ENCODE measurements around the gene FRRS1L.
A peak's percentile ranks its signal among the peaks of the same experiment; 100 is the strongest.
"Not testable (repeated sequence)": the region's sequence is repeated elsewhere in the genome, so short reads cannot be mapped to it uniquely, and the experiment has no call there.

The FRRS1L gene

DNA sequence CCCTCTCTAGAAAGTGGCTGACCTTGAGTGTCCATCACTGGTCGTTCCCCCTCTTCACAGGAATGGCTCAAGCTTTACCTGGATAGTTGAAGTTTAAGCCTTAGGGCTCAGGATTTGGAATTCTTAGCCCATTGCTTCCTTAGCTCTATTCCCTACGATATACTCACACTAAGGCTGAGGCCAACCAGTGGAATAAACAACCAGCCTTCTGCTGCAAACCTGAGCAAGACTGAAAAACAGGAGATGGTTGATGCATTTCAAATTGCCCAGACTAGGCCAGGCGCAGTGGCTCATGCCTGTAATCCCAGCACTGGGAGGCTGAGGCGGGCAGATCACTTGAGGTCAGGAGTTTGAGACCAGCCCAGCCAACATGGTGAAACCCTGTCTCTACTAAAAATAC lies 40.4 kb downstream of the FRRS1L start:
- DNase-seq = not testable (repeated sequence)

DNA sequence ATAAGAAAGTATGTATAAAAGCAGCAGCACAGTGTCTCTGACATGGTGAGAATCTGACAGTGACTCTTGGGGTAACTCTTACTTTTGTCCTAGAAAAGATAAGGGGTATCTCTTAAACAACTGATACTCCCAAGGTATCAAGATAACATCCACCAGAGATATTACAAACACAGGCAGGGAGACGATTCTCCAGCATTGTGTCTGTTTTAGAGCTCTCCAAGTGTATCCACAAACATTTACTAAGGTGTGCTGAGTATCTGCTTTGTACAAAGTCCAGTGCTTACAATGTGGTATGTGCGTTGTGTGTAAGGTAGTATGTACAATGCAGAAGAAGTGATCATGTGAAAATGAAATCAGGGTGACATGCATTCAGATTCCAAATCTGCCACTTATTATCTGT lies 42.9 kb downstream of the FRRS1L start:
- no peak for DNase-seq

DNA sequence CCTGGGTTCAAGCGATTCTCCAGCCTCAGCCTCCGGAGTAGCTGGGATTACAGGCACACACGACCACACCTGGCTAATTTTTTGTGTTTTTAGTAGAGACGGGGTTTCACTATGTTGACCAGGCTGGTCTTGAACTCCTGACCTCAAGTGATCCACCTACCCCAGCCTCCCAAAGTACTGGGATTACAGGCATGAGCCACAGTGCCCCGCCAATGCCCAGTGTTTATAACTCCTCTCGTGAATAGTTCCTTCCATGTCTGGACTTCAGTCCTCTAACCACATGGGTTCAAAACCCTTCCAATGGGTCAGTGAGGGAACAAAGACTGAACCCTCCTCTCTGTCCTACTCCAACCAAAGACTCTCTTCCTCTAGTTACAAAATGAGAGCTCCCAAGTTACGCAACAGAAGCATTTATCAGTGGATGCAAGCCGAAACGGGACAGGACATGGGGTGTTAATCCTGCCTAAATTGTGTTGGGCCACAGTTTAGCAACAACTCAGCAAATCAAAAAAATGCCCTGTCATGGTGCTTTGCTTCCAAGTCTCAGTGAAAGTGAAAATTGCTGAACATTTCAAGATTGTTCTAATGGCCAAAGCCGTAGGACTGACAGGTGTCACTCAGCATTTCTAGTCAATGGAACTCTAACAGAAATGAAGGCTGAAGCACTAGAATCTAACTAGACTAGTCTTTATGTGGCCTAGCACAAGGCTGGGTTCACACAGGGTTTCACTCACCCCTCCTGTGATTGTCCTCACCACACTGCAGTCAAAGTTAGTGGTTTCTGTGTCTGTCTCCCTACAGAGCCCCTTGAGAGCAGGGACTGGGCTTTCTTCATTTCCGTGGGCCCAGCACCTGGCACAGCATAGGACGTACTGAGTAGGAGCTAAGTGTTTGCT lies 44.1 kb downstream of the FRRS1L start:
- DNase-seq = no peak

DNA sequence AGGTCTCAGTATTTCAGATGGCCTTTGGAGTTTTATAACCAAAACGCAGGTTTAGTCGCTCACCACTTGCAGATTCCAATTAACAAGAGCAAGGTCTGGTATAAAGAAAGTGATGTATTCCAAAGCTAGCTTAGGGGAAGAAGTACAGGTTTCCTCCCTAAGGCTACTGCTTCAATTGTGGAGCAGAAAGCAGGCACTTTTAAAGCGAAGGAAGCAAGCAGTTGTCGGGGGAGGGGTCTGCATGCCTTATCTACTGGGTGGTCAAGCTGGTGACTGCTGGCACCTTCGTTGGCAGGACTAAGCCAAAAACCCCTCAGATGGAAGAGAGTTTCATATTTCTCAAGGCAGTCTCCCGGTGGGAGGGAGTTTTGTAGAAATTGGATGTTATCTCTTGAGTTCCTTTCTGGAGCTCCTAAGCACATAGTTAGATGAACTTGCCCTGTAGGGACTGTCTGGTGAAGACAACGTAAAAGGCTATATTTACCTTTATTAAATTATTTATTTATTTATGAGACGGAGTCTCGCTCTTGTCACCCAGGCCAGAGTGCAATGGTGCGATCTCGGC lies 45.7 kb downstream of the FRRS1L start:
- no peak for DNase-seq

DNA sequence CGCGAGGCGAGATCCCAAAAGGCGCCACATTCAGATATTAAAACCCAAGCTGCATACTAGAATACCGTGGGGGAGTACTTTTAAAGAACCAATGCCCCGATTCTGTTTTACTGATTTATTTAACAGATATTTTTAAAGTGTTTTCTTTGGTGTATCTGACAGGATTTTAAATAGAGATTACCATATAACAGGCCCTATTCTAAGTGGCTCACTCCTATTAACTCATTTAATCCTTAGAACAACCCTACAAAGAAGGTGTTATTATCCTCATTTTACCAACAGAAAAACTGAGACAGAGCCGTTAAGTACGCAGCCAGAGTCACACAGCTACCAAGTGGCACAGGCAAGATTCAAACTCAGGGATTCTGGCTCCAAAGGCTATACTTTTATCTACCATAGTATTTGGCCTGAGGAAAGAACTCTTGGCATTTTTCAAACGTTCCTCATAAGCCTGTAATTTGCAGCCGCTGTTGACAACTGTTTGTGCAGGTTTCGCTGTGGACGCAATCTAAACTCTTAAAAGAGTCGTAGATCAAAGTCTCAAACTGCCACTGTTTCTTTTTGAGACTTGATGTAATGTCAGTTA lies 46.8 kb downstream of the FRRS1L start:
- no peak for DNase-seq

DNA sequence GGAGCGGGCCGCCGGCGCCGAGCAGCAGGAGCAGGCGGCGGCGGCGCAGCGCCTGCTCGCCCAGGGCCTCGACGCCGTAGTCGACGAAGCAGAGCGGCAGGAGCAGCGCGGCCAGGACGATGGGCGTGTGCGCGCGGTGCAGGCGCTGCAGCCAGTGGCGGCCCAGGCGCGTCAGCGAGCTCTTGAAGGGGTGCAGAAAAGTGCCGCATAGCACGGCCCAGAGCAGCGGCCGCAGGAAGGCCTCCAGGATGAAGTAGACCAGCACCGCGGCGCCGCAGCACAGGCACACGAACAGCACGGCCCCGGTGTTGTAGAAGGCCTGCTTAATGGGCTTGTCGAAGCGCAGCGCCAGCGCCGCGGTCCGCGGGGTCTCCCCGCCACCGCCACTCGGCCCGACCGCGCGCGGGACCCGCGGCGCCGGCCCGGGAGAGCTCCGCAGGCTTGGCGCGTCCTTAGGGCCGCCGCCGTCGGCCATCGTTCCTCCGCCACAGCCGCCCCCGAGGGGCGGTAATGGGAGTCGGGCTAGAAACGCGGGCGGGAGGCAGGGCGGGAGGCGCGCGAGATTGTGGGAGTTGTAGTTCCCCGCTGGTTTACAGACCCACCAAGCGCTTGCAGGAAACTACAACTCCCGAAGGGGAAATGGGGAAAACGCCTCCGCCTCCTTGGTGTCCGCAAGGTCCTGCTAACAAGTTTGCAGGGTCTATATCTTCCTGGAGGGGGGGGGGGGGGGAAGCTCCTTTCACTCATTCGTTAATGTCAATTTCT lies 47.4 kb downstream of the FRRS1L start, which contains the start of gene TMEM245:
Gene TMEM245 (minus strand): TSS at position 509 of the 765 bp plus-strand sequence. CDS start 34 bp downstream, at position 475.
- peak; percentile 99 for DNase-seq

DNA sequence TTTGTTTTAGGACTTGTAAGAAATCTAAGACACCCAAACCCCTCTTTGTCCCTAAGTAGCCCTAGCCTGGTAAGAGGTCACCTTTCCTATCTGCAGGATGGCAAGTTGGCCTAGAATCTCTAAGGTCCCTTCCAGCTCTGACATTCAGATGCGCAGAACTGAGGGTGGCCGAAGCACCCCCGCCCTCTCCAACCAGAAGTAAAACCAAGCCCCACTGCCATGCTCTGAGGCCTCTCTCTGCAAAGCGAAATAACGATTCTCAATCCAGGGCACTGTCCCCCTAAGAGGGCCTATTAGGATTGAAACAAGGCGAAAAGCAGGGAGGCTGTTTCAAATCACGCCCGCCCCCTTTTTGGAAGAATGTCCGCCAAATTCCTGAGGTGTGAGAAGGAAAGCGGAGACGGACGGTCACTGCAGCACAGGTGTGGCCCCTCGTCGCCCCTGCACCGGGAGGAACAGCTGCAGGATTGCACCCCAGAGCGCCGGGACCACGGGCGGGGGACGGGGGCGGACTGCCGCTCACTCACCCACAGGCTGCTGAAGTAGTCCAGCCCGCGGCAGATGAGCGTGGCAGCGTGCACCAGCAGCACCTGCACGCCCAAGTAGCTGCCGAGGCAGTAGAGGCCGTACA lies 48.1 kb downstream of the FRRS1L start:
- peak; percentile 33 for DNase-seq

DNA sequence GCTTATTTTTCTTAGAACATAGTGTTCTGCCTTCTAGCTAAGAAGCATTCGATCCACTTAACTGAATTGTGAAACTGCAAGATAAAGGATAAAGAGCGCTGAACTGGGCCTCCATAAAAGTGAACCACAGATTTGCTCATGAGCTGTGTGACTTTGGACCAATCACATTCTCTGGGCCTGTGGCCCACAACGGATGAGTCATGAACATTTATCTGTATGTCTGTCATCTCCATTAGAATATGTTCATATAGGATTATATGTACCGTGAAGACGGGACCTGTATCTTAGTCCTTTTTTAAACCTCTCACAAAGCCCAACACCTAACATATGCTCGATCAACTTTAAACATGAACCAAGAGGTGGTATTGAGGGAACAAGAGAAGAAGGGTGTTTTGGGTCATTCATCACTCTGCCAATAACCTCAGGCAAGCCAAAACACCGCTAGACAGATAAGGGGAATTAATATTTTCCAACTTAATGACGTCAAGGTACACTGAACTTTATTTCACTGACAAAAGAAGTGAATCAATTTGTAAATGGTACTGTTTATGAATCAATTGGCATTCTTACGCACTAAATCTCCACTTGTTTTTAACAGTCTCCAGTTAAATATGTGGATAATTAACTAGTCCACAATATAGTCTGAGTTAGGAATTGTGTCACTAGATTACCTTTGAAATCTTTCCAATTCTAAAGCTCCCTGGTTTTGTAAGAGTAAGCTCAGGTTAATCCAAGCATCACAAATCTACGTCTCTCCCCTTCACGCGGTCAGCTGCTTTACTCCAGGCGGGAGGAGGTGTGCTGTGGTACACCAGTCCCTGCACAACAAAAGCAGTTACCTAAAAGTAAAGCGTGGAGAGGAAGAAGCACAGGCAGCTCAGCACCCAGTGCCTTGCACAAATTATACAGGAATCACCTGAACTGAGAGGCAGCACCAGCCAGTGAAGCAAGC lies 48.9 kb downstream of the FRRS1L start:
- peak; percentile 51 for DNase-seq

DNA sequence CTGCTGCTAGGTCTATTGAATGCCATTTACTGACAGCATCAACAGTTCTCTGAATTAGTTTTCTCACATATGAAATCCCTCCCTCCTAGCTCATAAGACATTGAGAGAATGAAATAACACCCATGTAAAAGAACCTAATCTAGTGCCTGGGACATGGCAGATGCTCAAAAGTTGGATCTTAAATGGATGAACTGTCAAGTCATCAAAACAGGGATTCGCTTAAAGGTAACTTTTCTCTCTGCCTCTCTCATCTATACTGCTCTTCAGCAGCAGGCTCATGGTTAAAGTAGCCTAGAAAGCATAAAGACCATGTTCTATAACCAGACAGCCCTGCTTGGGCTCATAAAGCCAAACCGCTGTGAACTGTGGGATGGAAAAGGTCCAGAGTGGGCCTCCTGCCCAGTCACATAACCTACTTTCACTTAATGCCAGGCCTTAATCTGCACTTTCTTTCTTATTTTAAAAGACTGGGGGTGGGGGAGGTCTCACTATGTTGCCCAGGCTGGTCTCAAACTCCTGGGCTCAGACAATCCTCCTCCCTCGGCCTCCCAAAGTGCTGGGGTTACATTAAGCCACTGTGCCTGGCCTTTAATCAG lies 51.0 kb downstream of the FRRS1L start:
- DNase-seq = no peak

DNA sequence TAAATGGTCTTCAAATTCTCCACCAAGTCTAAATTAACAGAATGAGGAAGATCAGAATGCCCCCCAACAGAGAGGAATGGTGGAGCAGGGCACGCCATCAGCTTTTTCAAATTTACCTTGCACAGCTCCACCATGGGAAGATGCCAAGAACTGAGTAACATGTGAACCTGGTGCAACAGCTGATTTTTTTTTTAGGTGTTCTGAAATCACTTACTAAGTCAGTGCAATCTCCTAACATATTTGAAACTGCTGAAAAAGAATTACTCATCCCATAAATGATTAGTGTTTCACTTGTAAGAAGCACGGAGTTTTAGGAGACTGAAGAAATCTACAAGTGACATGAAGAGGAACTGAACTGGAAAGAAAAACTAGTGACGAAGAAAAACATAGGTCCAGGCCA lies 52.4 kb downstream of the FRRS1L start:
- DNase-seq = no peak

DNA sequence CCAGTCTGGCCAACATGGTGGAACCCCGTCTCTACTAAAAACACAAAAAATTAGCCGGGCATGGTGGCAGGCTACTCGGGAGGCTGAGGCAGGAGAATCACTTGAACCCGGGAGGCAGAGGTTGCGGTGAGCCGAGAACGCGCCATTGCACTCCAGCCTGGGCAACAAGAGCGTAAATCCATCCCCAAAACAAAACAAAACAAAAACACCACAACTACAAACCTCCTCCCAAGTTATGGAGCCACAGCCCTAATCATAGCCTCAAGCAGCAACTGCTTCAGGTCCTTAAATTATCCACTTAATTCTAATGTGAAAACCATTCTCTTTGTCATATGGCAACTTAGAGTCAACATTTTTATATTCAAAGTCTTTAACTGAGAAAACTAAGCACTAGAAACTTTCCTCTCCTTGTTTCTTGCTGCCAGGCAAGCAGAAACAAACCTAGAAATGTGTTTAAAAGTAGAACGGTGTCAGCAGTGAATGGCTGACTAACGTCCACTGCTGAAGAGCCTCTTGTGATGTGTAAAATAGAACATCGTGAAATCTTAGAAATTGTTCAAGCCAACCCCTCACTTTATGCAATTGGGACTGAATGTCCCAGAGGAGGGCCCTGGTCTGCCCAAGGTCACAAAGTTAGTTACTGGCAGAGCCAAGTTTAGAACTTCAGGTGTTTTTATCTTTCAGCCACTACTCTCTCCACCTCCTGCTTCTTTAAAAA lies 53.0 kb downstream of the FRRS1L start:
- DNase-seq = no peak

DNA sequence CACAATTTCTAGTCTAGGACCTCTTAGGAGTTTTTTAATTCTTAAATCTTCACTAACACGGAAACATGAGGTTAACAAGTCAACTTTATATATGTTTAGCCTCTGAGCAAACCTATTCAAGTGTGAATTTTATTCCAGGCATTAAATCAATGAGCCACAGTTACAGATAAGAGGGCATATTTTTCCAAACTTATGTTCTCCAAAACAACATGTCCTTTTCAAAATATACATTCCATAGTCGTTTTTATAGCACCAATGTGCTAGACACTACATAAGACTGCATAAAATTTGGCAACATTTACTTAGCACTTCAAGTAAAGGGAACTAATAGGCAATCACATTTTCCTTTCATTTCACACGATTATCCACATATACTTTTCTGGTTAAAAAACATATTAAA lies 53.8 kb downstream of the FRRS1L start:
- DNase-seq = no peak

DNA sequence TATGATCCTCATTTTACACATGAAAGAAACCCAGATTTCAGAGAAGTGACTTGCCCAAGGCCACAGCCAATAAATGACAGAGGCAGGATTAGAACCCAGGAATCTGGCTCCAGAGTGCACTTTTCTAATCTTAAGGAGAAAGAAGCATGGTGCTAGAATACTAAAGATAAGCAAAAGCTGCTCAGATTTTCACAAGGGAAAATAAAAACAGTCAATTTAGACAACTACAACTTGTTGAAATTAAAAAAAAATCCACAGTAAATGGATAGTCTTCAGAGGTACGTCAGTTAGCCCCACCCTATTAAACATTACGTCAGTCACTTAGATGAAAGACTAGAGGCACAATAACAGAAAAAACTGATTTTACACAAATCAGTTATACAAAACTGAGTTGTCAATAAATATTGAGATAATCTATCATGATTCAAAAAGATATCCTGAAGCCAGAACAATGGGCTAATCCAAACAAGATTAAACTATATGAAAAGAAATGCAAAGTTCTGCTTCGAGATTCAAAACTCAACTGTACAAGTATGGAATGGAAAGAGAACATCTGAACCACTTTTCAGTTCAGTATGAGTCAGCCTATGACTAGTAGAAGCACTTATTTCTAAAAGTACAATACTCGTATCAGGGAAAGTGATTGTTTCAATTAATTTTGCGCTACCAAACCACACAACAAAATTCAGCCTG lies 56.6 kb downstream of the FRRS1L start:
- no peak for DNase-seq

DNA sequence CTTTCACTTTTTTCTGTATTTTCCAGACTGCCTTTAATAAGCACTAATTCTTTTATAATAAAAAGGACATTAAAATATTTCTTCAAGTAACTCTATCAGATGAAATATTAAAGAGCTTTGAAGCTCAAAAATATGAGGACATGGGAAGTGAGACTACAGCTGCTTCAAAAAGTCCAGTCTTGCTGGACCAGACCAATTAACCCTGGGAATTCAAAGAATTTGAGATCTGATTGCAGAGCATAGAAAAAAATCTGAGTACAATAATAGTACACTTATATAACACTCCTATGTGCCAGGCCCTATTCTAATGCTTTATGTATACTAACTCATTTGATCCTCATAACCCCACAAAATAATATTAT lies 57.1 kb downstream of the FRRS1L start:
- DNase-seq = no peak

DNA sequence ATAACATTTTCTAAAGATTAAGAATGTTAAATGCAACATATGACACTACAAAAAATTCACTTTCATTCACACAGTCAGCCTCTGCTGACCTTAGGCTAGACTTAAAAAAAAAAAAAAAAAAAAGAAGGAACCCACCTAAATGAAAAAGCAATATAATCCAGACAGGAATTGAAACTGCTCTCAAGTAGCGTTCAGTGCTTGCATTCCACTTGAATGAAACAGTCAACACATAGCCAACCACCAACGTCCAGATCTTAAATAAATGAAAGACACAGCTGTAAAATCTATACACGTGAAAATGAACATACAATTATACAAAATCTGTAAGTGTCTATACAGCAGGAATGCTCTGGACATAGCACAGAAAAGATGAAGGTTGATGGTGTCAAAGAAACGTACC lies 58.7 kb downstream of the FRRS1L start:
- DNase-seq = no peak

DNA sequence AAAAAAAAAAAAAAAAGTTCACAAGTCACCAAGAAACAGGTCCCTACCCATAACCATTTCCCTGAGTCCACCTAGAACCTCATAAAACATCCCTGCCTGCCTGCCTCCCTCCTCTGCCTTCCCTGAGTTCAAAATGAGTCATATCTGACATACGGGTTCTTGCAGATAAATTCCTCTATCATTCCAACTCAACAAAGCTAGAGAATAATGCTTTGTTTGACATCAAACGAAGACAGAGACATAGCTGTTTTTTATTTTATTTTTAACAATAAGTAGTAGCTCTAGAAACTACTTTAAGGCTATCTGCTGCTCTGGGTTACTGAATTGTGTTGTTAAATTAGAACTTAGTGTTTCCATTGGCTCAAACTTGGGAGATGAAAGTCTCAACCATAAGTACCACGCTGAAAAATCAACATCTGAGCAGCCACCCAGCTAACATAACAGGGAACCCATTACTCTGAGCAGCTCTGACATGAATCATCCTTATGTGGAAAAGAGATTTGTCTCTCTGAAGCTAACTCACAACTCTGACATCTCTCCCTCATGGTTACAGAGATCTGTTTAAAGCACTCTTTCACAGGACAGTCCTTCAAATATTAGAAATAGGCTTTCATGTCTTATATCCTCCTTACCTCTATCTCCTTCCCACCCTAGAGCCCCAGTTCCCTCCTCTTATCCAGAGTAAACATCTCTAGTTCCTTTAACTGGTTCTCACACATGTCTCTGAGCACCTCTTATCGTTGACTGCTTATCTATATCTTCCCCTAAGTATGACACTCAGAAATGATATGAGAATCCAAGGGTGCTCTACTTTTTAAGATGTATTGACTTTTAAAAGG lies 59.4 kb downstream of the FRRS1L start:
- DNase-seq = no peak

DNA sequence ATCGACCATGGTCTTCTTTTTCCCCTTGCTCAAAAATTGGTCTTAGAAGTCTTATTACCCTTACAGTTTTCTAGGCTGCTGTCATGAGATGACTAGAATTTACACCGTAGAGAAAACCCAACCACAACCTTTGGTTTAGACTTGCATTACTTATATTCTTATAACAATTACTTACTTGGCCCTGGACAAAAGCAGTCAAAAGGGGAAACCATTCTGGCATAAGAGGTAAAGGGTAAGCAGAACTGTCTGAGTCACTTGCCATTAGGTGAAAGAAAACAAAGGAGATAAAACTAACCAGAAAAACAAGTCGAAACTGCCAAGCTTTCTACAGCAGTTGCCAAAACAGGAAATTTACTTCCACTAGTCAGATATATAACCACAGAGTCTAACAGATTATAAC lies 65.2 kb downstream of the FRRS1L start:
- no peak for DNase-seq

DNA sequence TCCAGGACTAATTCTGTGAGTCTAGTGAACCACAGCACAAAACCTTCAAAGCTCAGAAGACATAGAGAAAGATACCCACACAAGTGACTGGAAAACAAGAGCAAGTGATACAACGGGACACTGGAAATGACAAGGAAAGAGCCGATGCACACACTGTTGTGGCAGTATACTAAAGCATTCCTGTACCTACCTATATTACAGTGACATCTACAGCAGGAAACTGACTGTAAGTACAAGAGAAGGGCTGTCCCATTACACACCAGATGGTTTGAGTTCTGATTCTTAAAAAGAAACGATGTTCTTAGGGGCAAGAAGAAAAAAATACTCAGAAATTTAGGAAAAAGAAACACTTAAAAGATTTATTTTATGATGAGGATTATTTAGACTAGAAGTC lies 65.8 kb downstream of the FRRS1L start:
- no peak for DNase-seq
